NCI-H1930 (cell line): ENCODE data around the gene PHGDH.

Source experiments
- DNase-seq, 2 experiments: peaks; one replicate each; lab custom pipeline; 2025; lab: John Stamatoyannopoulos, UW

Gene PHGDH

DNA sequence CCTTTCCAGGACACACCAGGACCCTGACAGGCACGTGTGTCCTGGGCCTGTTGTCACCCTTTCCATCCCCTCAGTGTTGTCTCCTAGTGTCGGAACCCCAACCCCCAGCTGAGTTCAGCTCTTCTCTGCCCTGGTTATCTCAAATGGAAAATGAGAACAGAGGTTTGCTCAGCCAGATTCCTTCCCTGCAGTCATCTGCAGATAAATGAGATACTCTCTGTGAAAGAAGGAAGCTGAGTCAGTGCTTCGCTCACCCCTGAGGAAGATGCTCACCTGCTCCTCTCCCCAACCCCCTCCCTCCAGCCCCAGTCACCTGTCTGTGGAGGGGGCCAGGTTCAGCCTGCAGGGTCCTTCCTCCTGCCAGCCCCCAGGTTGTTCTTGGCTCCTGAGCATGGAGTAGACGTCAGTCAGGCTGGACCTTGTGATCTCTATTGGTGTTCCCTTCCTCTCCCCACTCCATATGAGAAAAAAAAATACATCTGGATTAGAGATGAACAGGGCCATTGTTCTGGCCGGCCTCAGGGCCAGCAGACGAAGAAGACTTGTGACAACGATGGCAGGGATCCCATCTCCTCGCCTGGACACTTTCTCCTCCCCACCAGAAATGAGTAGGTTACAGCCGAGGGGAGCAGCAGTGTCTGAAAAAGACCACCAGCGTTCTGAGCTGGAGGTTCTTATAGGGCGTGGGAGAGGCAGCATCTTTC is 20.9 kb downstream of the PHGDH start:
- no peak for DNase-seq

DNA sequence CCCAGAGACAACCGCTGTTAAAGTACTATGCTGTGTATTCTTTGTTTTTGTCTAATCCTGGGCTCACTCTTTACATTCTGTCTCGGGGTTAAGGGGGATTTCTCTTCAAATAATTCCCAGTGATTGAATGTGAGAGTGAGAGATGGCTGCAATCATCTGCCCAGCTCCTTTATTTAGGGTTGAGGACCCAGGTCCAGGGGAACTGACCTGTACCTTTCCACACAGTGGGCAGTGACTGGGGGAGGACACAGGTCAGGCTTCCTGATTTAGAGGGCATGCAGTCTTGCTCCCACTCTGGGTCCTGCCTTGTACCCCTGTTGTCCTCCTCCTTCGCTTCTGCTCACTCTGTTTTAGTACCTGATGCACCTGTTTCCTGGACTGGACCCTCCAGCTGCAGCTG is 22.0 kb downstream of the PHGDH start:
- no peak for DNase-seq

DNA sequence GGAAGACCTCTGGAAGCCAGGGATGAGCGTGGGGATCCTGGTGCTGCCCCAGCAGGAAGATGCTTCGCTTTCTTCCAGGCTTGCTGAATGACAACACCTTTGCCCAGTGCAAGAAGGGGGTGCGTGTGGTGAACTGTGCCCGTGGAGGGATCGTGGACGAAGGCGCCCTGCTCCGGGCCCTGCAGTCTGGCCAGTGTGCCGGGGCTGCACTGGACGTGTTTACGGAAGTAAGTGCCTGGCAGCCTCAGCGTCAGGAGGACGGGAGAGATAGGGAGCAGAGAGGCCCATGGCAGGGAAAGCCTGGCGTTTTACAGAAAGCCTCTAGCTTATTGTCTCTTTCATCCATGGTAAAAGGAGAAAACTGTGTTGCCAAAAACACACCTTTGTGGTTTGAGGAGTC is 23.5 kb downstream of the PHGDH start:
- DNase-seq: no peak

DNA sequence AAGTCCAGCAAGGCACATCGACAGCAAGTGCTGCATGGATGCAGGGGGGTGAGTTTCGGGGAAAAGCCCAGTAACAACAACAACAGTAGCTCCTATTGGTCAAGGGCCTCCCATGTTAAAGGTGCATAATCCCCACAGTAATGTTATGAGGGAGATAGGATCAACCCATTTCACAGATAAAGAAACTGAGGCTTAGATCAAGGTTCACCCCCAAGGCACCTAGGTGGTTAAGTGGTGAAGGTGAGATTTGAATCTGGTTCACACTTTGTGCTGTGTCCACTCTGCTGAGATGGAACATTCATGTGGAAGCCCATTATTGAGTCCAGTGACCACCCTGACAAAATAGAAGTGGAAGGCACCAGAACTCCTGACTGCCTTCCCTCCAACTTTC is 24.9 kb downstream of the PHGDH start:
- no peak for DNase-seq

DNA sequence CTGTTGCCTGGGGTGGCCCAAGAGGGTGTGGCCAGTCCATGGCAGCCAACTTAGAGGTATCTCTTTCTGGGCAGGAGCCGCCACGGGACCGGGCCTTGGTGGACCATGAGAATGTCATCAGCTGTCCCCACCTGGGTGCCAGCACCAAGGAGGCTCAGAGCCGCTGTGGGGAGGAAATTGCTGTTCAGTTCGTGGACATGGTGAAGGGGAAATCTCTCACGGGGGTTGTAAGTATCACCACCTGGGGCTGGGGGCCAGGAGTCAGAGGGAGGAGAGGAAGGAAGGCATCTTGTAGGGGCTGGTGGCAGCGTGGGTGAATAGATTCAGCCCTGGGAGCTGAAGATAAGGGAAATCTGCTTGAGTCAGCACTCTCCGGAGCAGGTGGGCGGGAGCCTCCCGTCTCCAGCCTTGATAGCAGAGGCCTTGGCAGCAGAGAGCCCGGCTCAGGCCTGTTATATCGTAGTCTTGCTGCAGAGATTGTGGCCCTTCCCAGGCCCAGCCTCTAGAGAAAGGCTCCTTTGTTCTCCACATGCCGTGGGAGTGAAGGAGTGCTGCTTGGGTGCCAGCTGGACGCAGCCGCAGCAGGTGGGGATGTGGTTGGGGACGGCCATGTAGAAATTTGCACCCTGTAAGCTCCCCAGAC is 25.4 kb downstream of the PHGDH start:
- no peak for DNase-seq

DNA sequence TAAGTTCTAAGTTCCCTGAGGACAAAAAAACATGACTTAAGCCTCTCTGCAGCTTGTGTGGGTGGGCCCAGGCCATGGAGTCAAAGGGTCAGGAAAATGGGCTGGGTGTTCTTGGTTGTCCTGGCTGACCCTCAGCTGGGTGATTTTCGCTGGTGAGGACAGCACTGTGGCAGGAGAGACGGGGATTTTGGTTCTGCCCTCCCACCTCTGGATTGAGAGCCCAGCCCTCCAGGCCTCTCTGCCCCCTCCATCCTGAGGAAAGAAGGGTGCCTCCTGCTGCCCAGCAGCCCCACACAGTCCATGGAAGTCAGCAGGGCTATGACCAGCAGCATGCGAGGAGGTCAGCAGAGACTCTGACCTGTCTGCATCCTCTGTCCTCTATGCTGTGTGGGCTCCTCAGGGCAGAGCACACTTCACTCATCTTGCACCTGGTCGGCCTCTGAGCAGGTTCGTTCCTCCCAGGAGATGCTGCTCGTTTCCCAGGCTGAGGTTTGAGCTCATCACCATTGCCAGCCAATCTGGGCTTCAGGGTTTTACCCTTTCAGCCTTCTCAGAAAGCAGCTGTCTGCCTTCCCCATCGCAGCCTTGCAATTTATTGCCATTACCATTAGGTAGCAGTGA is 26.5 kb downstream of the PHGDH start:
- DNase-seq: no peak

DNA sequence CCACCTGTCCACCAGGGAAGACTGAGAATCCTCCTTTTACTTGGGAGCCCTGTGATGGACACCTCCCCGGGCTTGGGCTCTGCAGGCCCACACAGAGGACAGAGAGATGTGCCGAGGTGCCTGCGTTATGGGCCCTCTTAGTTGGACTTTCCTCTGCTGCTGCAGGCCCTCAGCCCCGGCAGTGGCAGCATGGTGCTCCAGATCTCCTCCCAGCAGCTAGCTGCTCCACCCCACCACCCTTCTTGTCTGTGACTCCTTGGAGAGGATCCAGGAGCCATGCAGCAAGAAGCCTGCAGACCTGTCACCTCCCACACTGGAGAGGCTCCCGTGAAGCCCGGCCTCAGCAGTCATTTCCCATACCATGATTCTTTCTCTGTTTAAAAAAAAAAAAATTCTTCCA is 27.4 kb downstream of the PHGDH start:
- no peak for DNase-seq

DNA sequence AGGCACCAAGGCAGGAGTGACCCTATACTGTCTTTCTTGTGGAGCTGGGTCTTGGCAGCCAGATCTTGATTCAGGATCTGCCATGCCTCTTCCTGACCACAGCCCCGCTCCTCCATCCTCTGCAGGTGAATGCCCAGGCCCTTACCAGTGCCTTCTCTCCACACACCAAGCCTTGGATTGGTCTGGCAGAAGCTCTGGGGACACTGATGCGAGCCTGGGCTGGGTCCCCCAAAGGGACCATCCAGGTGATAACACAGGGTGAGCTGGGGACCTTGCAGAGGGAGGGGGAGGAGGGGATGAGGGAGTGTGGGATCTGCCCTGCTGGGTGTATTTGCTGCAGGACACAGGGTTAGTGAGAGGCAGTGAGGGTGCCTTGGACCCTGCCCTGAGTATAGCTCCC is 28.5 kb downstream of the PHGDH start:
- DNase-seq: no peak

DNA sequence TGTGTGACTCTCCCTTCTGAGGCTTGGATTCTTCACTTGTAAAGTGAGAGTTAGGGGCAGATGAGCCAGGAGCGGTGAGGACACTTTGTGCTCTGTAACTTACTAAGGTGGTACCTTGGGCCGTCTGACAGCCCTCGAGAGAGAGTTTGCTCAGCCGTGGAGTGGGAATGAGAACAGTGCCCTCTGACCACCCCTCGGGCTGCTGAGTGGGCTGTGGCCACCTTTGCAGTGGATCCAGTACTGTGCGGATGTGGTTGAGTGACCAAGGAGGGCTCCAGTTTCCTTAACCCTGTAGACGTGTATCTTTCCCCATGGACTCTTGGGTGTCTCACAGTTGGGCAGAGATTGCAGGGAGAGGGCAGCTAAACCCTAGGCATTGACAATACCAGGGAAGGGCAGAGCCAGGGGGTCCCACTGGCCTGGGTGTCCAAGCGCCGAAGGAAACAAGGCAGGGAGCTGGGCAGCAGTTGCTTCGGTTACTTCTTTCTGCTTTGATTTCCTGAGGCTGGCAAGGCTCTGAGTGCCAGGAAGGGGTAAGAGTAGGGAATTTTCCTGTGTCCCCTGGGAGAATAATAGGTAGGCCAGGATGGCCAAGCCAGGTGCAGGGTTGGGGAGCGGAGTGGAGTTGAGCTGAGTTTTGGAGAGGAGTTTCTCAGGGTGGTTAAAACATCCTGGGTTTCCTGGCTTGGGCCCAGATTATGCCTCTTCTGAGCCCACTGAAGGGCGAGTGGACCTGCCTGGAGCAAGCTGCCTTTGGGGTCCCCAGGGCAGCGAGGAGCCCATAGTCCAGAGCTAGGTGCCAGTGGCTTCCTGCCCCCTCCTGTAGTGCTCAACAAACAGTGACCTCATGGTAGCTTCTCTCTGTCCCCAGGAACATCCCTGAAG is 29.4 kb downstream of the PHGDH start:
- no peak for DNase-seq

DNA sequence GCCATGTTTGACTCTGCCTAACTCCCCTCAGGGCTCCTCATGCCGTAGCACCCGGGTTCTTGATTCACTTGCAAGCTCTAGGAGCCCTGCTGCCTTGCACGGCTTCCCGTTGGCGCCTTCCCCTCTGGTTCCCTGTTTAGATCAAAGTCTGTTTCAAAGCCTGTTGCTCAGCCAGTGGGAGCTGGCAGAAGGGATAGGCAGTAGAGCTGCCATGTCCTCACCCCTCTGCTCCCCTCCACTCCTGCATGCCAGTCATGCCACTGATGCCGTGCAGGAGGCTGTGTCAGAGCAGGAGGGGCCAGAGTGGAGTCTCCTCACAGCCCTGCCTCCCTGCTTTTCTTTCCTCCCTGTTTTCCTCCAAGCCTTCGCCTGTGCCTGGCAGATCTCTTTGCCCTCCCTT is 30.5 kb downstream of the PHGDH start:
- DNase-seq: no peak

DNA sequence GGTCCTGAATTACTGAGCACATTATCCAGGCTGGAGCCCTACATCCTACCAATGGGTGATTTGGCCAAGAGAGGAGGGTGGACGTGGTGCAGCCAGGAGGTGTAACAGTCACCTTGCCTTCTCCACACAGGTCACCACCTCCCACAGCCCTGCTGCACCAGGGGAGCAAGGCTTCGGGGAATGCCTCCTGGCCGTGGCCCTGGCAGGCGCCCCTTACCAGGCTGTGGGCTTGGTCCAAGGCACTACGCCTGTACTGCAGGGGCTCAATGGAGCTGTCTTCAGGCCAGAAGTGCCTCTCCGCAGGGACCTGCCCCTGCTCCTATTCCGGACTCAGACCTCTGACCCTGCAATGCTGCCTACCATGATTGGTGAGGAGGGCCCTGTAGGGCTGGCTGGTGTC is 30.9 kb downstream of the PHGDH start:
- DNase-seq: no peak

DNA sequence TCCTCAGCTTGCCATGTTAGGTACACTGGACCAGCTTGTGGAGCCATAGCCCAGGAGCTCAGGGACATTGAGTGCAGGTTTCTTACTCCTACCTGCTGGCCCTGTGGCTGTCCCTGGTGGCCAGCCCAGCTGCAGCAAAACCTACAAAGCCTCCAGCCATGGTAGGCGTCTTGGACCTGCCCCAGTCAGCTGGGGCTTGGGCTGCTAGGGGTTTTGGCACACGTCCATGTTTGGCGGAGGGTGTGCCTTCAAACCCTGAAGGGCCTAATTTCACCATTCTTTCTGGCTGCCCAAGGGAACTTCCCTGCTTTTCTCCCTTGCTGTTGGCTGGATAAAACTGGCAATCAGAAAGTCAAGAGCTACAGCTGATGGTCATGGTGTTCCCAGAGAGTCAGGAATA is 31.6 kb downstream of the PHGDH start:
- no peak for DNase-seq

DNA sequence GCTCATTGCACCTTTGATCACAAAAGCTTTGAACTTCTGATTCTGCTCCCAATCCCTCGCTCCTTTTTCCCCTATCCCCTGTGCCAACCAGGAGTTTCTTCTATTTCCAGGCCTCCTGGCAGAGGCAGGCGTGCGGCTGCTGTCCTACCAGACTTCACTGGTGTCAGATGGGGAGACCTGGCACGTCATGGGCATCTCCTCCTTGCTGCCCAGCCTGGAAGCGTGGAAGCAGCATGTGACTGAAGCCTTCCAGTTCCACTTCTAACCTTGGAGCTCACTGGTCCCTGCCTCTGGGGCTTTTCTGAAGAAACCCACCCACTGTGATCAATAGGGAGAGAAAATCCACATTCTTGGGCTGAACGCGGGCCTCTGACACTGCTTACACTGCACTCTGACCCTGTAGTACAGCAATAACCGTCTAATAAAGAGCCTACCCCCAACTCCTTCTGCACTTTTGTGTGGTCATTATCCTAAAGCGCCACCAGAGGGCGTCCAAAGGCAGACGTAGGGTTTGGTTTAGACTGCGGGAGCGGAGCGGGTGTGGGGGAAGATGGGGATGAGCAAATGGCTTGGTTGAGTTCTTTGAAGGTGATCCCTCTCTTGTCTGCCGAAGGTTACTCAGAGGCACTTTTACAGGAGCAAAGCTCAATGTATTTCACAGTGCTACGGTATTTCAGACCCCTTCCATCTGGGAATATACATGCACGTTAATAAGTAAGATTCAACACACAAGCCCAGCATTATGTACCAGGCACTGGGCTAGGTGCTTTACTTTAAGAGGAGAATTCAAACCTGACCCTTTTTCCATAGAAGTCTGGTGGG is 32.3 kb downstream of the PHGDH start:
- DNase-seq: peak; percentile 25 to 56

DNA sequence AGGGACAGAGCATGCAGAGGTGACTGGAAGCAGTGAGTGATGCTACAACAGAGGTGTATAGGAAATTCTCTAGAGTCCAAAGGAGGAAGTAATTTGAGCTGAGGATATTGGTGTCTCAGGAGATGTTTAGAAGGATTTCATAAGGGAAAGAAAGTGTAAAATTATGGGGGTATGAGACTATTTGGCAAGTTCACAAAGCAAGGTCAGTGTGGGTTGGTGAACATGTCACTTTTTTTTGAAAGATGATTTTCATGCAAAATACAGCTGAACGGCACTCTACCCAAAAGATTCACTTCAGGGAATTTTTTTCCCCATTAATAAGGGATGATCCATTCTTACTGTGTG is 32.8 kb downstream of the PHGDH start:
- DNase-seq: no peak

DNA sequence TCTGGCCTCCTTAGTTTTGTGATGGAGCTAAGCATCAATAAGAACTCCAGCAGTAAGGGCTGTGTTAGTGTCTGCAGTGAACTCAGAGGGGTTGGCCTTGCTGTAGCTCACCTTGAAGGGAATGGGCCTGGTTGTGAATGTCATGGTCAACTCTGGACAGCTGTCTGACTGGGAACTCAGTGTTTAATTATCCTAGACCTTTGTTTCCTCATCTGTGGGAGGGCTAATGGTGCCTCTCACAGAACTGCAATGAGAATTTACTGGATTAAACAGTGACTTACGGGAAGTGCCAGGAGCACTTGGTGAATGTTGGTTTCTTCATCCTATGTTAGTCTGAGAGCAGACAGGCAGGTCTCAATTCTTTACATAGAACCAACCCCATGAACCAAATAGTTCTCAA is 33.3 kb downstream of the PHGDH start:
- DNase-seq: no peak

DNA sequence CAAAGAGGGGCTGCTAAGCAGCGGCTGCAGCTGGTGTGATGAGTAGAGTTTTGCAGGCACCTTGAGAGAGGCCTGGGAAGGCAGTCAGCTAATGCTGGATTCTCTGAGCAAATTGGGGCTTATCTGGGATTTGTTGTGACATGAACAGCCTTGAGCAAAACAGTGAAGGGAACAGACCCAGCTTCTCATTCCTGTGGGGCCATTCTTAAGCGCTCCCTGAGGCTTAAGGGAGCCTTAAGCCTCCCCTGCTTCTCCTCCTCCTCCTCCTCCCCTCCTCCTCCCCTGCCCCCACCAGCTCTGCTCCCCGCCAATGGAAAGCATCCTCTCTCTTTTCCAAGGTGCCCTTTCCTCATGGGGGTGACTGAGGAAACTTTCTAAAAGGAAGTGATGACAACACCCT is 35.7 kb downstream of the PHGDH start:
- no peak for DNase-seq

DNA sequence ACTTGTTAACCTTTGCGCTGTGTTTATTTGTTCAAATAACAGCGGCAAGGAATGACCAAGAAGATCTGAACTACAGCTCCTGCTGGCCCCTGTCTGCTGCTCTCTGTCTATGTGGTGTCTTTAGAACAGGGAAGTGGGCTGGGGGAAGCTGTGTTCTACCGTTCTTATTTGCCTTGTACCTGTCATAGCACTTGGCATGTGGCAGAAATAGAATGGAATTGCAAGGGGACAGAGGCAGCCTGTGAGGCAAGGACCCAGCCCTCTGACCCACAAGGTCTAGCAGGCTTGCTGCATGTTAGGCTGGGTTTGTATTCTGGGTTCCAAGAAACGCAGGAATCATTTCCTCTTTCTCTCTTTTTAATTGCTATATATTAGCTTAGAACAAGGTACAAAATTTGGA is 36.3 kb downstream of the PHGDH start:
- no peak for DNase-seq

DNA sequence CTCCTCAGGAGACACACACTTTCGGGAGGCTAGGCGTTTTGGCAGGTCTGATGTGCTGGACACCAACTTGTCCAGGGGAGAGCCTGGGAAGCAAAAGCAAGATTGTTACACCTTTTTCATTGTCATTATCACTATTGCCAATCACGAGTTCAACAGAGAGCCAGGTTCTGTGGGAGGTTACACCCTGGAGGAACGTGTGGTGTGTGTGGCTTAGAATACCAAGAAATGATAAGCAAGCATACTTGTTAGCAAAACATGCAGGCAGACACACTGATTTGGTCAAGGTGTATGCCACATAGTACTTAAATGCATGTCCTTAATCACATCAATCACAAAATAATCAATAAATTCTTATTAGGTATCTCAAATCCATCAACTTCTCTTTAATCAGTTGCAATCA is 40.9 kb downstream of the PHGDH start:
- DNase-seq: no peak

DNA sequence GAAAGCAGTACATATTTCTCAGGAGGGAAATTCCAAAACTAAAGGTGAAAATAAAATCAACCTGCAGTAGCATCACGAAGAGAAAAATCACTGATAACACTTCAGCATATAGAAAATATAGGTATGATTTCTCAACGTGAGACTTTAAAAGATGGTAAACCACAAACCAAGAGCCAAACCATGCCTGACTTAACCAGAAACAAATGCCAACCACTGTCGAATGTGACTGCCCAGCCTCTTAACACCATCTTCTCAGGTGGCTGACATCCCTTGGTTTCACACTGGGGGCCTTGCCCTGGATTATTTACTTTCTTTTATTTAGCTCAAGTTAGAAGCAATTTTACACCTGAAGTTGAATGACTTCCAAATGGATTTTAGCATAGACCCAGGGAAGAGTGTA is 46.9 kb downstream of the PHGDH start:
- DNase-seq: no peak

DNA sequence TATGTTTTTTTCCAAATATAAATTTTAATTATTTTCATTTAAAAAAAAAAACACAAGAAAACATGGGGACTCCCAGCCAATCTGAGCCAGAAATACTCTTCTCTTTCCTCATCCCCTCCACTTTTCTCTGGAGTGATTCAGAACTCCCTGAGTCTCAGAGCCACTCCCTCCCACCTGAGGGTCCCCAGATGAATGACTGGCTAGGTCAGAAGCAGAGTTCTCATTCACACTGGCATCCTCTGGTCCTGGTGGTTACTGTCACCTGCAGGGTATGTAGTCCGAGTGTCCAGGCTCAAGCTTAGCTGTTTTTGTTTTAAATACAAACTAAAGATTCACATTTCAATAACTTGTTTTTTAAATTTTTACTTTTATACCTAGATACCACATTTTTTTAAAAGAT is 50.7 kb downstream of the PHGDH start:
- no peak for DNase-seq

DNA sequence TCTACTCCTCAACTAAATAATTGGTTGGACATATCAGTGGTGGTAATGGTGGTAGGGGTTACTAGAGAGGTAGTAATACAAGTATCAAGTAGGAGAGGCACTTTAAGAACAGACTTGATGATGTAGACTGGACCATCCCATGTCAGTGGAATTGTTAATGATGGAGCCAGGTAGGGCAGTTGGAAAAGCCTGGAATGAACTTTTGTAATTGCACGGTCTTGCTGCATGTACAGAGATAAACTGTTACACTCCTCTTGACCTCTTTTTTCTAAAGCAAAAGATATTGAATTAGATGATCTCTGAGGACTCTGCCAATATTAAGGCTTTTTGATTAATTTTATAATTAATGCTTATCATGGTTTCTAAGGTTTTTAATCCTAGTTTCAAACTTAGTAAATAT is 51.2 kb downstream of the PHGDH start:
- DNase-seq: no peak

DNA sequence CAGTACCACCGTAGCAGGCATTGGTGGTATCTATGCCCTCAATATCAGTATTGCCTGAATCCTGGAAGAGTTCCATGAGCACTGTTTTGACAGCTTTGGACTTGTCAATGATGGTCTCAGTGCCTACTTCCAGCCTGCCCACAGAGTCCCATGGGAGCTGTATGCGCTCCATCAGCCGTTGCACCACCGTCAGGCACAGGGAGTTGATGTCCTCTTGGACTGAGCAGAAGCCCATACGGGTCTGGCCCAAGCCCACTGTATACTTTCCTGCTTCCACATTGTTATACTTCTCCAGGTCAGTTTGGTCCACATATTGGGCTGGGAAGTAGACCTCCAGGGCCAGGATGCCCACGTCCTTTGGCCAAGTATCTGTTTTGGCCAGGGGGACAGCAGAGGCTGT is 52.5 kb downstream of the PHGDH start:
- no peak for DNase-seq
